Activated B cell treated with CpG ODN at 0.5 μM for 24 hours (primary cell): Measurements from ENCODE around the gene TTPAL. TPM values are rescaled to one million over a fixed set of nuclear protein-coding genes. Genes with fewer than 3 reads are reported as not detected.

ENCODE experiments used
- ATAC-seq: fragments of 200-7000 bp; cut with Tn5 transposase; one replicate; pipeline ENCODE4 v1.10.0; 2021; ENCODE audit warnings: low read depth, mild to moderate bottlenecking, moderate library complexity
- CTCF ChIA-PET: fragments of 350-600 bp; sonication (Branson Sonifier 250); formaldehyde crosslinking; loops from one replicate; lab custom pipeline; 2021; ENCODE audit warnings: antibody characterized with exemption; lab: Charles Lee
- POLR2A ChIA-PET: fragments of 350-600 bp; sonication (Branson Sonifier 250); formaldehyde crosslinking; loops from one replicate; lab custom pipeline; 2021; ENCODE audit warnings: antibody characterized with exemption; lab: Charles Lee
- DNase-seq: peaks from one replicate; pipeline ENCODE4 v3.0.0; 2022
- H3K27ac Mint-ChIP-seq: one replicate; pipeline ENCODE4 v1.8.0; 2020; ENCODE audit warnings: mixed read lengths
- H3K27me3 Mint-ChIP-seq: one replicate; pipeline ENCODE4 v1.8.0; 2021; ENCODE audit warnings: mixed read lengths
- H3K36me3 Mint-ChIP-seq: one replicate; pipeline ENCODE4 v1.8.0; 2021; ENCODE audit warnings: low read depth, mixed read lengths
- H3K4me1 Mint-ChIP-seq: one replicate; pipeline ENCODE4 v1.8.0; 2021; ENCODE audit warnings: mixed read lengths
- H3K4me3 Mint-ChIP-seq: one replicate; pipeline ENCODE4 v1.8.0; 2020; ENCODE audit warnings: mild to moderate bottlenecking, mixed read lengths
- H3K9me3 Mint-ChIP-seq: one replicate; pipeline ENCODE4 v1.8.0; 2020; ENCODE audit warnings: mixed read lengths
- intact Hi-C: fragments of 100-400 bp; cut with micrococcal nuclease; formaldehyde crosslinking; loops from one replicate; pipeline ENCODE4 v1.15.1; 2024
- total RNA-seq: library from RNA; stranded (reverse); gene quantifications from 2 replicates; pipeline ENCODE4 v1.2.3, GENCODE V29; 2022
- TF ChIP-seq, protein P1 (sequence below): fragments of 200-600 bp; IDR thresholded peaks from one replicate; pipeline ENCODE4 v1.8.0; 2022; ENCODE audit warnings: antibody characterized with exemption, mild to moderate bottlenecking

TTPAL gene
- total RNA-seq, 1 donor from 2014 or later, result 27.5 TPM

- intact Hi-C loops, result loop anchor here (2.0 kb wide), 1 partner anchor 13 kb away; no protein-coding TSS in a partner anchor
- POLR2A ChIA-PET, result no interaction called here
- TF ChIP-seq, protein P1, sequence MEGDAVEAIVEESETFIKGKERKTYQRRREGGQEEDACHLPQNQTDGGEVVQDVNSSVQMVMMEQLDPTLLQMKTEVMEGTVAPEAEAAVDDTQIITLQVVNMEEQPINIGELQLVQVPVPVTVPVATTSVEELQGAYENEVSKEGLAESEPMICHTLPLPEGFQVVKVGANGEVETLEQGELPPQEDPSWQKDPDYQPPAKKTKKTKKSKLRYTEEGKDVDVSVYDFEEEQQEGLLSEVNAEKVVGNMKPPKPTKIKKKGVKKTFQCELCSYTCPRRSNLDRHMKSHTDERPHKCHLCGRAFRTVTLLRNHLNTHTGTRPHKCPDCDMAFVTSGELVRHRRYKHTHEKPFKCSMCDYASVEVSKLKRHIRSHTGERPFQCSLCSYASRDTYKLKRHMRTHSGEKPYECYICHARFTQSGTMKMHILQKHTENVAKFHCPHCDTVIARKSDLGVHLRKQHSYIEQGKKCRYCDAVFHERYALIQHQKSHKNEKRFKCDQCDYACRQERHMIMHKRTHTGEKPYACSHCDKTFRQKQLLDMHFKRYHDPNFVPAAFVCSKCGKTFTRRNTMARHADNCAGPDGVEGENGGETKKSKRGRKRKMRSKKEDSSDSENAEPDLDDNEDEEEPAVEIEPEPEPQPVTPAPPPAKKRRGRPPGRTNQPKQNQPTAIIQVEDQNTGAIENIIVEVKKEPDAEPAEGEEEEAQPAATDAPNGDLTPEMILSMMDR, result no peak
These were observed 20.3 kb downstream of the TTPAL start for GRCh38 chr20:44495802-44496481.

GRCh38 chr20:44496976-44497375 lies 21.3 kb downstream of the TTPAL start:
- Mint-ChIP-seq H3K9me3 (no peaks in the 10 kb centered on the region), H3K36me3 (peaks cover 91% of the 10 kb centered on the region), H3K27me3 (no peaks in the 10 kb centered on the region), H3K4me3 (no peak overlapping the region), H3K4me1 (peaks cover 31% of the 10 kb centered on the region), H3K27ac (peak overlapping the region; percentile 64)
- DNase-seq, result no peak
- peak; percentile 52 for ATAC-seq
- POLR2A ChIA-PET, result no interaction called here
- intact Hi-C loops, result no loop called here
- CTCF ChIA-PET, result no interaction called here
- TF ChIP-seq, protein P1, result no peak

More at GRCh38 chr20:44495802-44496481, 20.3 kb downstream of the TTPAL start:
- CTCF ChIA-PET, result no interaction called here
- no peak overlapping the region for H3K4me3 Mint-ChIP-seq
- H3K36me3 Mint-ChIP-seq, result peaks cover 89% of the 10 kb centered on the region
- peak; percentile 75 for ATAC-seq
- no peak for DNase-seq
- no peaks in the 10 kb centered on the region for H3K9me3 Mint-ChIP-seq
- H3K27me3 Mint-ChIP-seq, result no peaks in the 10 kb centered on the region
- H3K4me1 Mint-ChIP-seq, result peaks cover 36% of the 10 kb centered on the region
- peak overlapping the region; percentile 64 for H3K27ac Mint-ChIP-seq

DNA sequence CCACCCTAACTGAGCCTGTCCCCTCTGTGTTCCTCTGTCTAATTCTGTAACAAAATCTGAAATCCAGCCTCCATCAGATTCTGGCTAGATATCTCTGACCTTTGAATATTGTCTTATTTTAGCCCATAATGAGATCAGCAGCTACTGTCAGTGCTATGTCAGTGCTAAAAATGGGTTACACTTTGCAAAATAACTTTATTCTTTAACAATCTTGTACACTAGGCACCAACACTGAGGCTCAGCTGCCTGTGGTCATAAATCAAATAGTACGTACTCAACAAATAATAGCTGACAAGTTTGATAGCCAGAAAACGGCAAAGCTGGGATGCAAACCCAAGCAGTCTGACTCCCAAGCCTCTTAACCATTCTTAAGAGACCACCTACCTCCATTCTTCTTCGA lies 22.1 kb downstream of the TTPAL start:
- Mint-ChIP-seq H3K4me1 (peaks cover 31% of the 10 kb centered on the region), H3K36me3 (peaks cover 90% of the 10 kb centered on the region), H3K4me3 (no peak overlapping the region), H3K27me3 (no peaks in the 10 kb centered on the region), H3K9me3 (no peaks in the 10 kb centered on the region), H3K27ac (no peak overlapping the region)
- ChIA-PET POLR2A (no interaction called here), CTCF (no interaction called here)
- DNase-seq (no peak), ATAC-seq (no peak)
- intact Hi-C loops, result no loop called here
- TF ChIP-seq, protein P1, result no peak

DNA sequence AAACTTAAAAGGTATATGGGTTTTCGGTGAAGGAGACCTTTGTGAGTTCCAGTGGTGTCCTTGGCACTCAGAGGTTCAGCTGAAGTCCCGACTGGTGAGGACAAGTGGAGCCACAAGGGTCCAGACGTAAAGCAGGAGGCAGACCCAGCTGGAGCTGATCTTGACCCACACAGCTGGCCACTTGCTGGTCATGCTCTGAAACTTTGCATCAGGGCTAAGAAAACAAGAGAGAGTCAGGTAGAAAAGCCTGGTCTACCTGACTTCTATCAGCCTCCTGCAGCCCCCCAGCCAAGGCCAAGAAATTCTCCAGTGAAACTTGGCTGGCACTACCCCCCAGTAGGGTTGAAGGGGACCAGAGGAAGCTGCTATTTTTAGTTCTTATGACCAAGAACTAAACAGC lies 24.5 kb downstream of the TTPAL start:
- H3K4me1 Mint-ChIP-seq, result peaks cover 29% of the 10 kb centered on the region
- no peak for DNase-seq
- H3K27ac Mint-ChIP-seq, result no peak overlapping the region
- no peaks in the 10 kb centered on the region for H3K27me3 Mint-ChIP-seq
- intact Hi-C loops, result no loop called here
- no peak for ATAC-seq
- POLR2A ChIA-PET, result no interaction called here
- TF ChIP-seq, protein P1, result no peak
- H3K9me3 Mint-ChIP-seq, result no peaks in the 10 kb centered on the region
- no peak overlapping the region for H3K4me3 Mint-ChIP-seq
- CTCF ChIA-PET, result no interaction called here
- peaks cover 90% of the 10 kb centered on the region for H3K36me3 Mint-ChIP-seq

DNA sequence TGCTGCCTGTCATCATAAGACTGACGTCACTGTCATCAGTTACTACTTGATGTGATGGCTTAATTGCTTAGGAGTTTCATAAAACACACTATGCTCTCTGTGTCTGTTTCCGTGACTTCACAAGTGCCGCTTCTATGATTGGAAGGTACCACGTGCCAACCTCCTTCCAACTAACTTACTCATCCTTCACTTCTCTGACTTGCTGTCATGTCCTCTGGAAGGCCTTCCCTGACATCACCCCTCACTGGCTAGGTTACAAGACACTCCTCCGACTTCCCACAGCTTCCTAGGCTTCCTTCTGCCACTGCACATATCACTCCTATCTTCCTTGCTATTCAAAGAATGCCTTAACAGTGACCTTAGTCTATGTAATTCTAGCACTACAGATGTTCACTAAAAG lies 25.8 kb downstream of the TTPAL start:
- peaks cover 78% of the 10 kb centered on the region for H3K36me3 Mint-ChIP-seq
- ChIA-PET POLR2A (no interaction called here), CTCF (no interaction called here)
- H3K4me3 Mint-ChIP-seq, result no peak overlapping the region
- TF ChIP-seq, protein P1, result no peak
- ATAC-seq, result no peak
- H3K27ac Mint-ChIP-seq, result no peak overlapping the region
- peaks cover 17% of the 10 kb centered on the region for H3K4me1 Mint-ChIP-seq
- H3K27me3 Mint-ChIP-seq, result no peaks in the 10 kb centered on the region
- no peaks in the 10 kb centered on the region for H3K9me3 Mint-ChIP-seq
- no peak for DNase-seq
- intact Hi-C loops, result no loop called here
